Hepatocyte (in vitro differentiated cells): ENCODE results near the gene DNMT1.

Experiments used
- EZH2 ChIP-seq: fragments of 200-600 bp; sonication (generic); IDR thresholded peaks from 2 replicates; pipeline ENCODE4 v1.6.1; 2016; ENCODE audit warnings: antibody characterized with exemption, mild to moderate bottlenecking, borderline replicate concordance
- TF ChIP-seq, protein P1 (sequence below): fragments of 200-600 bp; sonication (generic); IDR thresholded peaks from 2 replicates; pipeline ENCODE4 v1.5.1; 2016; ENCODE audit warnings: antibody characterized with exemption, mild to moderate bottlenecking; ENCODE audit not compliant: poor library complexity

GRCh38 chr19:10095622-10095947, 99.2 kb downstream of the DNMT1 start:
- TF ChIP-seq, protein P1, sequence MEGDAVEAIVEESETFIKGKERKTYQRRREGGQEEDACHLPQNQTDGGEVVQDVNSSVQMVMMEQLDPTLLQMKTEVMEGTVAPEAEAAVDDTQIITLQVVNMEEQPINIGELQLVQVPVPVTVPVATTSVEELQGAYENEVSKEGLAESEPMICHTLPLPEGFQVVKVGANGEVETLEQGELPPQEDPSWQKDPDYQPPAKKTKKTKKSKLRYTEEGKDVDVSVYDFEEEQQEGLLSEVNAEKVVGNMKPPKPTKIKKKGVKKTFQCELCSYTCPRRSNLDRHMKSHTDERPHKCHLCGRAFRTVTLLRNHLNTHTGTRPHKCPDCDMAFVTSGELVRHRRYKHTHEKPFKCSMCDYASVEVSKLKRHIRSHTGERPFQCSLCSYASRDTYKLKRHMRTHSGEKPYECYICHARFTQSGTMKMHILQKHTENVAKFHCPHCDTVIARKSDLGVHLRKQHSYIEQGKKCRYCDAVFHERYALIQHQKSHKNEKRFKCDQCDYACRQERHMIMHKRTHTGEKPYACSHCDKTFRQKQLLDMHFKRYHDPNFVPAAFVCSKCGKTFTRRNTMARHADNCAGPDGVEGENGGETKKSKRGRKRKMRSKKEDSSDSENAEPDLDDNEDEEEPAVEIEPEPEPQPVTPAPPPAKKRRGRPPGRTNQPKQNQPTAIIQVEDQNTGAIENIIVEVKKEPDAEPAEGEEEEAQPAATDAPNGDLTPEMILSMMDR, result no peak
- TF ChIP-seq EZH2, result no peak
